ENCODE data around the gene HP1BP3.
A peak's percentile ranks its signal among the peaks of the same experiment; 100 is the strongest.
"Not testable (repeated sequence)": the region's sequence is repeated elsewhere in the genome, so short reads cannot be mapped to it uniquely, and the experiment has no call there.

Gene HP1BP3, protein sequence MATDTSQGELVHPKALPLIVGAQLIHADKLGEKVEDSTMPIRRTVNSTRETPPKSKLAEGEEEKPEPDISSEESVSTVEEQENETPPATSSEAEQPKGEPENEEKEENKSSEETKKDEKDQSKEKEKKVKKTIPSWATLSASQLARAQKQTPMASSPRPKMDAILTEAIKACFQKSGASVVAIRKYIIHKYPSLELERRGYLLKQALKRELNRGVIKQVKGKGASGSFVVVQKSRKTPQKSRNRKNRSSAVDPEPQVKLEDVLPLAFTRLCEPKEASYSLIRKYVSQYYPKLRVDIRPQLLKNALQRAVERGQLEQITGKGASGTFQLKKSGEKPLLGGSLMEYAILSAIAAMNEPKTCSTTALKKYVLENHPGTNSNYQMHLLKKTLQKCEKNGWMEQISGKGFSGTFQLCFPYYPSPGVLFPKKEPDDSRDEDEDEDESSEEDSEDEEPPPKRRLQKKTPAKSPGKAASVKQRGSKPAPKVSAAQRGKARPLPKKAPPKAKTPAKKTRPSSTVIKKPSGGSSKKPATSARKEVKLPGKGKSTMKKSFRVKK

DNA sequence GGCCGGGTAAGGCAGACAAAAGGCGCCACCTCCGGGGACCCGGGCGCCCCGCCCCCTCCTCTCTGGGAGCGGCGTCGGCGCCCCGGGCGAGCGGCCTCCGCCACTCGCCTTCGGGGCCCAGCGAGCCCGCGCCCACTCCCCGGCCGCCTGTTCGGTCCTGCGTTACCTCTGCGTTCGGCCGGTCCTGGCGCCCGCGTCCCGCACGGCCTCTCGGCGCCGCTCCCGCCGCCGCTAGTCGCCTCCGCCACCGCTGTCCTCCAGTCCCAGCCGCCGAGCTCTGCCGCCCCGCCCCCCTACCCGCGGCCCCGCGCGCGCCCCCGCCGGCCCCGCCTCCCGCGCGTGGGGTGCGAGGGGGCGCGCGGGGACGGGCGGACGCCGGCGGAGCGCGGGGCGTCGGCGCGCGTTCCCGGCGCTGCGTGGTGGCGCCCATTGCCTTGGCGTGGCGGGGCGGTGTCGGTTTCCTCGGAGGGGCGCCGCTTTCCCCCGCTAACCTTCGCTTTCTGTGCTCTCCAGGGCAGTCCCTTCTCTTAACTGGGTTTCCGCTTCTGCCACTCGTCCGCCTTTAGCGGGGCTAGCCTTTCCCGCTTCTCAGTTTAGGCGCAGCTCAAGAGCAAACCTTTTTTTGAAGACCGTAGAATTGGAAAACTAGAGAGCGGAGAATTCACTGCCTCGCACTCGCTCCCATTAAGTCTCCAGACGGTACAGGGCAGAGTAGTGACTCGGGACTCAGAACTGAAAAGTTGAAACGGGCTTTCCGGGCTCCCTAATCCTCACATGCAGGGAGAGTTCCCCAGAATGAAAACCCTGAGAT is at the start of gene HP1BP3:
Gene HP1BP3, minus strand, starts transcription at position 279 of the 811 bp plus-strand sequence. CDS start 6,867 bp downstream, outside the sequence.
- peak; percentile 88 for DNase-seq

DNA sequence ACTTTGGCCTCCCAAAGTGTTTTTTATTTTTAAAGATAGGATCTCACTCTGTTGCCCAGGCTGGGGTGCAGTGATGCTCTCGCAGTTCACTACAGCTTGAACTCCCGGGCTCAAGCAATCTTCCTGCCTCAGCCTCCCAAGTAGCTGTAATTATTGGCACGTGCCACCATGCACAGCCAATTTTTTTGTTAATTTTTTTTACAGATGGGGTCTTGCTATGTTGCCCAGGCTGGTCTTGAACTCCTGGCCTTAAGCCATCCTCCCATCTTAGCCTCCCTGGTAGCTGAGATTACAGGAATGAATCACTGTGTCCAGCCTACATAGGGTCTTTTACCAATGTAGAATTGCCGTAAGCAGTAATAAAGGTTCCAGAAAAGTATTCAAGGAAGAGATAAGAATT is 49.1 kb upstream of the HP1BP3 start:
- DNase-seq: no peak

DNA sequence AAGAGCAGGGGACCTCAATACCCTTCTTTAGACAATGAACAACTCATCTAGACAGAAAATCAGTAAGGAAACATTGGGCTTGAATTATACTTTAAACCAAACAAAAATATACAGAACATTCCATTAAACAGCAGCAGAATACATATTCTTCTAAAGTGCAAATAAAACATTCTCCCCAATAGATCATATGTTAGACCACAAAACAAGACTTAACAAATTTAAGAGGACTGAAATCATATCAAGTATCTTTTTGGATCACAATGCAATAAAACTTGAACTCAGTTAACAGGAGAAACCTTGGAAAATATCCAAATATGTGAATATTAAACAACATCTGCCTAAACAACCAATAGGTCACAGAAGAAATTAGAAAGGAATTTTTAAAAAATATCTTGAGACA is 47.7 kb upstream of the HP1BP3 start:
- no peak for DNase-seq

DNA sequence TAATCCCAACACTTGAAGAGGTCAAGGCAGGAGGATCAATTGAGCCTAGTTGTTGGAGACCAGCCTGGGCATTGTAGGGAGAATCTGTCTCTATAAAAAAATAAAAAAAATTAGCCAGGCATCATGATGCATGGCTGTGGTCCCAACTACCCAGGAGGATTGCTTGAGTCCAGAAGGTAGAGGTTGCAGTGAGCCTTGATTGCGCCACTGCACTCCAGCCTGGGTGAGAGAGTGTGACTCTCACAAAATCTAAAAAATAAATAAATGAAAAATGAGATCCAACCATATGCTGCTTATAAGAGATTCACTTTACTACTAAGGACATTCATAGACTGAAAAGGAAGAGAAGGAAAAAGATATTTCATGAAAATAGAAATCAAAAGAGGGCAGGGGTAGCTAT is 47.1 kb upstream of the HP1BP3 start:
- DNase-seq: no peak

DNA sequence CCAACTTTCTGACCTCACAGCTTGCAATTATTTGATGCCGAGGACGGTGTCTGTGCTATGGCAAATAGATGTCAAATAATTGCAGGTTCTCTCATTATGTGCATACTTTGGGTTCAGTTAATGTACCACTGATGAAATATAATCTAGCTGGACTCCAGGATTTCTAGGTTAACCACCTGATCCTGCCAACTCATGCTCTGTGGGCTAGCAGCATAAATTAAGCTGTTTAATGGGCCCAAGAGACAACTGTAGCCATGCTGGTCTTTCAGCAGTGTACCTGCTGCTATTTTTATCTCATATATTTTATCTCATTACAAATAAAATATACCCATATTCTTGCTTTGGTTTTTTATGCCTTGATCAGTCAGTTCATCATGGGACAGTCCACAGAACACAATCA is 43.3 kb upstream of the HP1BP3 start:
- no peak for DNase-seq

DNA sequence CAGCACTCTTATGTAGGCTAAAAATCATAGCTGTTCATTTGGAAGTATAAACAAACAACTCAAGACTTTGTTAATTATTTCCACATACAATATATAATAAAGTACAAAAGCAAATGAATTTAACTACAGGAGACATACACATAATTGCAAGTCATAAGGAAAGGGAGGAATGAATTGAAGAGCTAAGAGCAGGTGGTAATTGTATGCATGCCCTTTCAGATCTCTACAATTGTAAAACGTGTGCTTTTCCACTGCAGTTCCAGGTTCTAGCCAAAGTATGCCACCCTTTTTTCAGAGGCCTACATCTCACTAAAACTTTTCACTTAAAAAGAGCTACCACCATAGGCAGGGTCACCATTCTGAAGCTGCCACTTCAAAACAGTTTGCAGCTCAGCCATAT is 42.8 kb upstream of the HP1BP3 start:
- no peak for DNase-seq

DNA sequence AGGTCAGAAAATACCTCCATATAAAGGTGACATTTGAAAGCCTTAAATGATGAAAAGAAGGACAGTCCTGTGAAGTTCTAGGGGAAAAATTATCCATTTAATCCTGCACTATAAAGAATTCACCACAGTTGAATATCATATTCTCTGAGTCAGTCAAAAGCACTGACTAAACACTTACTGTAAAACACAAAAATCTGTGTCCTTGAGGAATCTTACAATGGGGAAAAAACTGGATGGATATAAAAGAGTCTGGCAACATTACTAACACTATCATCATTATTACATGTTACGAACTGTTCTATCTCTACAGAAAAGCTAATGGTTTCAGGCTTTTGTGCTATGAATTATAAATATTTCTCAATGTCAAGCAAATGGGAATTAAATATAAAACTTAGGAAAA is 42.4 kb upstream of the HP1BP3 start:
- no peak for DNase-seq

DNA sequence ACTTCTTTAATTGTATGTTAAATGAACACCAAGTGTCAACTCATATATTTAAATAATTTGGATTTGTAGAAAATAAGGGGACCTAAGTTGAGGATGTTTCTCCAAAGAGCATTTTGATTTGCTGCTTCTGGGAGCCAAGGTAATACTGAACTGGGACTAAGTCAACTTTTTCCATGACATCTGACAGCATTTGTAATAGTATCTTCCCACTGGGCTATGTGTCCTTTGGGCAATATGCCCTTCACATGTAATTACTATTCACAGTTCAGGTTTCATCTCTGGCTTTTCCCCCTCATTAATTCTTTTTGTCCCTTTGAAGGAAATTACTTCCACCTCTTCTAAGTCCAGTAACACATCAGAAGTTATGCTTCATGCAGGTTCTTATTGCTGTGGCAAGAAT is 36.7 kb upstream of the HP1BP3 start:
- DNase-seq: no peak

DNA sequence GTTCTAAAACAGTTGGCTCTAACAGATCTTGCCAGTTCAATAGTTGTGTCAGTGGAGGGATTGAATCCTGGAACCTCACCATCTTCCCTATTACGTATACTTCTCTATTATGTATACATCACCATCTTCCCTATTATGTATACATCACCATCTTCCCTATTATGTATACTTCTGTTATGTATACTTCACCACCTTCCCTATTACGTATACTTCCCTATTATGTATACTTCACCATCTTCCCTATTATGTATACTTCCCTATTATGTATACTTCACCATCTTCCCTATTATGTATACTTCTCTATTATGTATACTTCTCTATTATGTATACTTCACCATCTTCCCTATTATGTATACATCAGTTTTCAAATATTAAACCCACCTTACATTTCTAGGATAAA is 34.4 kb upstream of the HP1BP3 start:
- DNase-seq: no peak

DNA sequence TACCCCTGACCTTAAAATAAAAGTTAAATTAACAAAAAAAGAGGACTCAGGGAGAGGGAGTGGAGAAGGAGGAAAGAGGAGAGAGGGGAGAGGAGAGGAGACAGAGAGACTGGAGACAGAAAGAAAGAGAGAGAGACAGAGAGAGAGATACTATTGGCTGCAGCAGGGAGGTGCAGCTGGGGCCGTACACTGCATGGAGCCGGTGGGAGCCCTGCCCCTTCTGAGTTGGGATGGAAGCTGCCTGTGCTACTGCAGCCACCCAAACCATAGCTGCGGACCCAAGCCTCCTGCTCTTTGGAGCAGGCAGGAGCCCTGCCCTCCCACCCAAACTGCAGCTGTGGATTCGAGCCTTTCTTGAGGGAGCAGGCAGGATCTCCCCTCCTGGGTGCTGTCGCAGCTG is 32.7 kb upstream of the HP1BP3 start:
- no peak for DNase-seq

DNA sequence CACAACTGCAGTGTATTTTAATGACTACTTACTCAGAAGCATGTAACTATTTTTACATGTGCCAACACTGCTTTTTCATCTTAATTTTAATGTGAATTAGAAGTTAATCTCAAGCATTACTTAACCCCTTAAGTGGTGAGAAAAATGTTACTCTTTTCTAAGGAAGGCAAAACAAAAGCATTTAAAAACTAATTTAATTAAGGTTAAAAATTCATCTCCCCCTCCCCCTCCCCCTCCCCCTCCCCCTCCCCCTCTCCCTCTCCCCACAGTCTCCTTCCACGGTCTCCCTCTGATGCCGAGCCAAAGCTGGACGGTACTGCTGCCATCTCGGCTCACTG is 27.4 kb upstream of the HP1BP3 start:
- no peak for DNase-seq

DNA sequence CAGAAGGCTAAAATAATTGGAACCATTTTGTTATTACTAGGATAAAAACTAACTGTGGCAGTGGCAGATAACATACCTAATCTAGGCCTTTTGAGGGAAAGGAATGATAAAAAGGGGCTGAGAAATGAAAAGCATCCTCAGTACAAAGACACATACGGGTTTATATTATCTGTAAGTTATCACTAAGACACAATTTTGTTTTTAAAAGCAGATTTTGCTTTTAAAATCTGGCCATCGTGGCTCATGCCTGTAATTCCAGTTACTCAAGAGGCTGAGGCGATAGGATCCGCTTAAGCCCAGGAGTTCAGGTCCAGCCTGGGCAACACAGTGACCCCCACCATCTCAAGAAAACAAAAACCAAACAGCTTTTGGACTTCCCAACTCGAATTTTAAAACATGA is 24.8 kb upstream of the HP1BP3 start:
- DNase-seq: no peak

DNA sequence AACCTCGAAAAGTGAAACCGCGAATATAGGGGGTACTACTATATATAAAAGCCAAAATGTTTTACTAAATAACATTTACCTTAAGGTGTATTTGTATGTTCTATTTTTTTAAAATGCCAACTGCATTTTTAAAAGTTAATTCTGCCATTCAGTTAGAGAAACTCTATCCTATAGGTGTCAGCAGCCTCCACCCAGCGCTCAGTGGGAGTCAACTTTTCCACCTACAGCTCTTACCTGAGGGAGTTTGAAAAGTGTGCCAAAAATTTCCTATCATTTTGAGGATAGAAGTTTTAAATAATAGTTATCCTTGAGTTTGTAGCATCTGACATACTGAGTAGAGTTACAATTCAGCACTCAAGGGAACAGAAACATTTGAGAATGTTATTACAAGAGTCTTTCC is 6.1 kb upstream of the HP1BP3 start:
- no peak for DNase-seq

DNA sequence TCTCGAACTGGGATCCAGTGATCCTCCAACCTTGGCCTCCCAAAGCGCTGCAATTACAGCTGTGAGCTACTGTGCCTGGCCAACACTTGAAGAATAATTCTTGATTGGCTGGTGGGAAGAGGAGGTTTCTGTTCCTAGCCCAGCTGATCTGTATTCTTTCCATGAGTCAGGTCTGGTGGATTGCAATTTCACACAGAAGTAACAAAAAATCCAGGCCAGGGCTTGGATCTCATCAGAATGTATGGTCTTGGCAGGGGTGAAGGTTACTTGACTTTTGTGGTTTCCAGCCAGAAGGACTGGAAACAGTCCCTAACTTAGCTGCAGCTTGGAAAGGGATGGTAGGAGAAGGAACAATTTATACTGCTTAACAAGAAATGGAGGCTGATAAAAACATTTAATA is 5.1 kb upstream of the HP1BP3 start:
- no peak for DNase-seq

DNA sequence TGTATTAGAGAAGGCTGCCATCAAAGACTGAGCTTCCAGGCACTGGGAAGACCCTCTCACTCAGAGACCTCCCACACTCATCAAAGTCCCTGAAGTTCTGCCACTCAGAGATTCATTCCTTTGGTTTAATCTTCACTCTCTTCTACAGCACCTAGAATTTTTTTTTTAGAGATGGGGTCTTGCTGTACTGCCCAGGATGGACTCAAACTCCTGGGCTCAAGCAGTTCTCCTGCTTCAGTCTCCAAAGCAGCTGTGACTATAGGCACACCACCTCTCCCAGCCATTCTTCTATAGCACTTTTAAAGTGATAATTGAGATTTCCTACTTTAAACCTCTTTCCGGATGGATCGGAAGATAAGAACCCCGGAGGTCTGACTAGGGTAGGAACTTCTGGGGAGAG is 3.7 kb upstream of the HP1BP3 start:
- no peak for DNase-seq

DNA sequence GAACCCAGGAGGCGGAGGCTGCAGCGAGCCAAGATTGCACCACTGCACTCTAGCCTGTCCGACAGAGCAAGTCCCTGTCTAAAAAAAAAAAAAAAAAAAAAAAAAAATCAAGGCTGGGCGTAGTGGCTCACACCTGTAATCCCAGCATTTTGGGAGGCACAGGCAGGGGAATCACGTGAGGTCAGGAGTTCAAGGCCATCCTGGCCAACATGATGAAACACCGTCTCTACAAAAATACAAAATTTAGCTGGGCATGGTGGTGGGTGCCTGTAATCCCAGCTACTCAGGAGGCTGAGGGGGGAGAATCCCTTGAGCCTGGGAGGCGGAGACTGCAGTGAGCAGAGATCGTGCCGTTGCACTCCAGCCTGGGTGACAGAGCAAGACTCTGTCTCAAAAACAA is 2.5 kb upstream of the HP1BP3 start:
- DNase-seq: not testable (repeated sequence)

DNA sequence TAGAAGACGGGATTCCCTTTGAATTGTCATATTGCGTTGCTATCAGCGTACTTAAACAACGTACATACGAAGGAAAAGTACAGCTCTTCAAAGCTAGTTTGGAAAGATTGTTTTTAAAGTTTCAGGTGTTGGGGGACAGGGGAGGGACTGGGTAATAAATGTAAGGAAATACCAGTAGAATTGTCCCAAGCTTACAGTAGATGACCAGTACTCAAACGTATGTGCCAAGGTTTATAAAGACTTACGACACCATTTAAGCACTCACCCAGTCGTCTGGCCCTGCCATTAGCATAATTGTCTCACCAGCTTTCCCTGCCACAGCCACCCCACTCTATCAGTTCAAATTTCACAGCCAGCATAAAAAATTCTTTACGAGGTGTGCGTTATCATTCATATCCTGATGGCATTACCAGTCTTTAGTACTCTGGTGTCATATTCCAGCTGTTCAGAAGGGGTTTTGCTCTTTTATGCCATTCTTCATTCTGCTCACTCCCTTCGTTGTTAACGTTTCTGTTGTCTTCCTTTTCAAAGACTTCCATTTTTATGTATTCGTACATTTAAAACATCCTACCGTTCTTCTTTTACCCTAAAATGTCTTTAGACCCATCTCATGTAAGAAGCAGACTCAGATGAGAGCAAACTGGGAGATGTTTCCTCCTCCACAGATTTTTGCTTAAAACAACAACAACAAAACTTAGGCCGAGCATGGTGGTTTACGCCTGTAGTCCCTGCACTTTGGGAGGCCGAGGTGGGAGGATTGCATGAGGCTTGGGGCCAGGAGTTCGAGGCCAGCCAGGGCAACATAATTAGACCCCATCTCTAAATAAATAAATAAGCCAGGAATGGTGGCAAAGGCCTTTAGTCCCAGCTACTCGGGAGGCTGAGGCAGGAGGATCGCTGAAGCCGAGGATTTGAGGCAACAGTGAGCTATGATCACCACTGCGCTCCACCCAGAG is 1.0 kb upstream of the HP1BP3 start:
- DNase-seq: no peak

DNA sequence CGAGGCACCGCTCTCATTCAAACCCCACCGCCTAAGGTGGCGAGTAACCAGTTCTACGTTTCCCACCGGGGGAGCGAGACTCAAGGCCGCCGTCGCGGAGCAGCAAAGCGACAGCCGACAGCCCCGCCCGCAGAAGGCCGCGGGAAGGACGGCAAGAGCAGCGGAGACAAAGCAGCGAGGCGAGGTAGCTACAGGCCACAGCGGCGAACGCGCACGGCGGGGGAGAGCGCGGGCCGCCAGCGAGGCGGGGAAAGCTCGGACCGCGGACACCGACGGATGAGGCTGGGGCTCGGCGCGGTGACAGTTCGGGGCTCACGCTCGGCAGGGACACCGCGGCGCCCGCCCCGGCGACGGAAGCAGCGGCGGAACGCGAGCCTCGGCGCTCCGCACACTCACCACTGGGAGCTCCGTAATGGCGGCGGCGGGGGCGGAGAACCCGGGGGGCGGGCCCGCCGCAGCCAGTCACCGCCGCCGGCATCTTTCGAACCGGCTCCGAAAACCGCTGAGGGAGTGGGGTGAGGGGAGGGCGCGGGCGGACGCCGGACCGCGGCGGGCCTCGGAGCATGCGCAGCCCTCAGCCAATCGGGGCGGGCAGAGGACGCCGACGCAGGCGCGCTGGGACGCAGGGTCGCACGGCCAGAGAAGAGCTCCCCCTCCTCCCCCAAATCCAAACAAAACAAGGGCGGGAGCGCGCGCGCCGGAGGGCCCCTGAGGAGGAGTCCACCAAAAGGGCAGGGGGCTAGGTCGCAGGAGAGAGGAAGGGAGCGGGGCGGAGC is 666 bp downstream of the HP1BP3 start:
- DNase-seq: peak; percentile 96

DNA sequence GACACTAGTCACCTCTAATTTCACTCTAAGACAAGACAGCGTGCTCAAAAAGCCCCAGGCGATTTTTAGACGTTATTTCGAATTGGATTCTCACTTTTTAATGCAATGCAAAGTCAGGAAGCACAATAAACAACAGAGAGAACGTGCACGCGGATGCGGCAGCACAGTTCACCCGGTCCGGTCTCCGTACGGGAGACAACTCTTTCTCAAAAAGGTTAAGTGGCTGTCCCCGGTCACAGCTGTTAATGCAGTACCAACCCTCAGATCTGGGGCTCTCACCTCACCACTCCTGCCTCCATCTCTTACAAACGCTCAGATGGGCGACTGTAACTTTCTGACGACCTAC is 1.2 kb downstream of the HP1BP3 start:
- no peak for DNase-seq

DNA sequence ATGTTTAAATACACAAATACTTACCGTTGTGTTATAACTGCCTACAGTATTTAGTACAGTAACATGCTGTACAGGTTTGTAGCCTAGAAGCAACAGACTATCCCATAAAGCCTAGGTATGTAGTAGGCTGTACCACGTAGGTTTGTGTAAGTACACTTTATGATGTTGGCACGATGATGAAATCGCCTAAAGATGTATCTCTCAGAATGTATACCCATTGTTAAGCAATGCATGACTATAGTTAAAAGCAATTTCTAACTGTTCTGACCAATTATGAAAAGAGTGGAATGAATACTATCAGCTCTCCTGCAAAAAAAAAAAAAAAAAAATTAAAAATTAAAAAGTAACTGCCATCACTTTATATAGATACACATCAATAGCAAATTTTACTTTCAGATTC is 11.4 kb downstream of the HP1BP3 start:
- DNase-seq: no peak

DNA sequence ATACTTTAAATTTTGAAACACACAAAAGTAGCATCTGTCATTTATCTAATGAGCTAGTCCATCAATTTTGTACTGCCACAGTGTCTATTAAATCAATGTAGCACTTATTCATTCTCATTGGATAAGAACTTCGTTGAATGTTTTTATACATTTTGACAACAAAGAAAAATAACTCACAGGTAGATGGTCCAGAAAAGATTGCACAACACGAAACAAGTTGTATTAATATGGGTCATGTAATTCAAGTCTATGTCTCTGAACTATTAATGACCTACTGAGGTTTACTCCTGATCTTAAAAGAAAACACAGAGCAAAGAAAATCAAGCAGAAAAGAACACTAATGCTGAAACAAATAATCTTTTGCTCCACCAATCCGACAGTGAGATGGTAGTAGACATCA is 15.3 kb downstream of the HP1BP3 start:
- DNase-seq: no peak
